Fibroblast of villous mesenchyme (primary cell): ENCODE results near the gene NCAN. TPM values are rescaled to one million over a fixed set of nuclear protein-coding genes. Genes with fewer than 3 reads are reported as not detected.

ENCODE experiments used
- DNase-seq: peaks from one replicate; pipeline ENCODE4 v3.0.0-alpha.2; 2010; ENCODE audit warnings: low read depth
- H3K4me3 ChIP-seq: 2 replicates; pipeline ENCODE4 v1.5.1; 2011; ENCODE audit warnings: low read depth, mild to moderate bottlenecking, low read length
- CTCF ChIP-seq: IDR thresholded peaks from 2 replicates; pipeline ENCODE4 v1.5.1; 2012; ENCODE audit warnings: low read depth, mild to moderate bottlenecking, low read length; ENCODE audit not compliant: insufficient read depth
- total RNA-seq: library from RNA; depleted of rRNA; stranded (reverse); fragments of >200 nt; gene quantifications from 2 replicates; pipeline ENCODE4 v1.2.3, GENCODE V29; 2012

Gene NCAN
- total RNA-seq, 1 donor: not detected

- DNase-seq: no peak
Measured at GRCh38 chr19:19206938-19207337, 4.8 kb upstream of the NCAN start.

GRCh38 chr19:19207637-19208572 lies 3.9 kb upstream of the NCAN start:
- no peak overlapping the region for H3K4me3 ChIP-seq
- no peak for TF ChIP-seq CTCF
- DNase-seq: no peak

More at GRCh38 chr19:19206938-19207337, 4.8 kb upstream of the NCAN start:
- no peak for TF ChIP-seq CTCF
- H3K4me3 ChIP-seq: no peak overlapping the region

GRCh38 chr19:19209372-19209771 lies 2.4 kb upstream of the NCAN start:
- no peak overlapping the region for H3K4me3 ChIP-seq
- DNase-seq: no peak
- no peak for TF ChIP-seq CTCF

GRCh38 chr19:19212916-19213315 lies 1.2 kb downstream of the NCAN start:
- no peak for DNase-seq
- H3K4me3 ChIP-seq: no peak overlapping the region
- TF ChIP-seq CTCF: no peak

GRCh38 chr19:19213426-19214158 lies 1.8 kb downstream of the NCAN start:
- no peak overlapping the region for H3K4me3 ChIP-seq
- DNase-seq: no peak
- TF ChIP-seq CTCF: no peak

GRCh38 chr19:19214159-19214490 lies 2.4 kb downstream of the NCAN start:
- no peak for DNase-seq
- no peak for TF ChIP-seq CTCF
- no peak overlapping the region for H3K4me3 ChIP-seq
